HEK293 (cell line): ENCODE results near the gene DIO3.
A peak's percentile ranks its signal among the peaks of the same experiment; 100 is the strongest.

Source experiments
- CTCF ChIA-PET: fragments of 350-600 bp; formaldehyde crosslinking; extraction: SDS; loops from one replicate; lab custom pipeline; 2021; ENCODE audit warnings: antibody characterized with exemption; lab: Yijun Ruan, JAX
- POLR2A ChIA-PET: fragments of 300-600 bp; formaldehyde crosslinking; extraction: SDS; loops from one replicate; lab custom pipeline; 2020; ENCODE audit warnings: antibody characterized with exemption, inconsistent platforms; lab: Yijun Ruan, JAX
- H3K27ac ChIP-seq: fragments of 200-500 bp; sonication (Bioruptor generic); 2 replicates; pipeline ENCODE4 v1.5.1; 2014; ENCODE audit warnings: low read depth, low read length, control low read depth, inconsistent platforms; ENCODE audit errors: extremely low read depth
- H3K36me3 ChIP-seq, 2 experiments: fragments of 200-500 bp in 1 of 2; sonication (Bioruptor generic) in 1 of 2; 1 replicate in 1 of 2; 2 replicates in 1 of 2; pipeline ENCODE4 v1.5.1; 2014 to 2017; ENCODE audit warnings: inconsistent platforms in 2 of 2, low read length in 2 of 2; ENCODE audit not compliant: control insufficient read depth in 2 of 2, insufficient read depth in 1 of 2
- H3K4me1 ChIP-seq: fragments of 200-500 bp; sonication (Bioruptor generic); 2 replicates; pipeline ENCODE4 v1.5.1; 2014; ENCODE audit warnings: mild to moderate bottlenecking, low read length, inconsistent platforms; ENCODE audit not compliant: control insufficient read depth, insufficient read depth
- H3K4me3 ChIP-seq: 2 replicates; pipeline ENCODE4 v1.5.1; 2011; ENCODE audit warnings: low read depth, mild to moderate bottlenecking, control low read depth, low read length, moderate library complexity
- H3K9me3 ChIP-seq: fragments of 200-500 bp; sonication (Bioruptor generic); 2 replicates; pipeline ENCODE4 v1.5.1; 2014; ENCODE audit warnings: low read depth, low read length, inconsistent platforms; ENCODE audit not compliant: control insufficient read depth, insufficient read depth
- CTCF ChIP-seq: fragments of 450-650 bp; formaldehyde crosslinking; IDR thresholded peaks from 2 replicates; pipeline ENCODE4 v1.5.1; 2016; ENCODE audit warnings: missing biosample characterization, missing genetic modification characterization
- INSM2 ChIP-seq: fragments of 450-650 bp; formaldehyde crosslinking; IDR thresholded peaks from 2 replicates; pipeline ENCODE4 v1.5.1; 2016; ENCODE audit warnings: missing biosample characterization, missing genetic modification characterization
- MYNN ChIP-seq: fragments of 450-650 bp; formaldehyde crosslinking; IDR thresholded peaks from 2 replicates; pipeline ENCODE4 v1.5.1; 2016; ENCODE audit warnings: missing biosample characterization, missing genetic modification characterization, borderline replicate concordance
- PRDM2 ChIP-seq: fragments of 450-650 bp; formaldehyde crosslinking; IDR thresholded peaks from 2 replicates; pipeline ENCODE4 v1.5.1; 2016; ENCODE audit warnings: missing biosample characterization, missing genetic modification characterization, borderline replicate concordance
- REPIN1 ChIP-seq: fragments of 450-650 bp; formaldehyde crosslinking; IDR thresholded peaks from 2 replicates; pipeline ENCODE4 v1.5.1; 2017; ENCODE audit warnings: missing biosample characterization, missing genetic modification characterization, low read depth
- ZFHX2 ChIP-seq: fragments of 450-650 bp; formaldehyde crosslinking; conservative IDR thresholded peaks from 2 replicates; pipeline ENCODE4 v1.5.1; 2016; ENCODE audit warnings: missing biosample characterization, missing genetic modification characterization
- ZNF114 ChIP-seq: fragments of 450-650 bp; formaldehyde crosslinking; IDR thresholded peaks from 2 replicates; pipeline ENCODE4 v1.5.0; 2017; ENCODE audit warnings: missing biosample characterization, missing genetic modification characterization
- ZNF146 ChIP-seq: fragments of 450-650 bp; formaldehyde crosslinking; IDR thresholded peaks from 2 replicates; pipeline ENCODE4 v1.5.1; 2016; ENCODE audit warnings: missing biosample characterization, missing genetic modification characterization
- ZNF157 ChIP-seq: fragments of 450-650 bp; formaldehyde crosslinking; IDR thresholded peaks from 2 replicates; pipeline ENCODE4 v1.5.1; 2016; ENCODE audit warnings: missing biosample characterization, missing genetic modification characterization
- ZNF223 ChIP-seq: fragments of 450-650 bp; formaldehyde crosslinking; IDR thresholded peaks from 2 replicates; pipeline ENCODE4 v1.5.1; 2016; ENCODE audit warnings: missing biosample characterization, missing genetic modification characterization
- ZNF510 ChIP-seq: fragments of 450-650 bp; formaldehyde crosslinking; IDR thresholded peaks from 2 replicates; pipeline ENCODE4 v1.5.1; 2018; ENCODE audit warnings: mild to moderate bottlenecking, missing genetic modification characterization, missing biosample characterization; ENCODE audit not compliant: insufficient replicate concordance
- ZNF585B ChIP-seq: fragments of 450-650 bp; formaldehyde crosslinking; IDR thresholded peaks from 2 replicates; pipeline ENCODE4 v1.5.1; 2016; ENCODE audit warnings: missing biosample characterization, missing genetic modification characterization
- ZNF624 ChIP-seq: fragments of 450-650 bp; formaldehyde crosslinking; IDR thresholded peaks from 2 replicates; pipeline ENCODE4 v1.5.1; 2017; ENCODE audit warnings: missing biosample characterization, missing genetic modification characterization

DIO3 gene

GRCh38 chr14:101542391-101542790, 18.9 kb upstream of the DIO3 start:
- POLR2A ChIA-PET = interaction anchor here (0.6 kb wide), 1 partner anchor 23 kb away, joined by 3 read pairs; no protein-coding TSS in a partner anchor
- no peaks in the 10 kb centered on the region for H3K36me3 ChIP-seq
- TF ChIP-seq CTCF (no peak), MYNN (tag by site-specific recombination) (no peak), ZFHX2 (tag by site-specific recombination) (no peak), REPIN1 (tag by site-specific recombination) (no peak)
- TF ChIP-seq, all 188 proteins: peak for 0
- Histone ChIP-seq H3K4me1 (no peaks in the 10 kb centered on the region), H3K27ac (no peak overlapping the region), H3K9me3 (no peaks in the 10 kb centered on the region), H3K4me3 (no peak overlapping the region)
- CTCF ChIA-PET = no interaction called here

- POLR2A ChIA-PET = no interaction called here
- CTCF ChIA-PET = no interaction called here
- H3K36me3 ChIP-seq = no peaks in the 10 kb centered on the region
- H3K27ac ChIP-seq = no peak overlapping the region
- TF ChIP-seq ZNF223 (tag by site-specific recombination) (no peak), ZNF146 (tag by site-specific recombination) (peak; percentile 67; the same call in 1 of the 2 replicates)
- H3K4me1 ChIP-seq = no peaks in the 10 kb centered on the region
- no peak overlapping the region for H3K4me3 ChIP-seq
- no peaks in the 10 kb centered on the region for H3K9me3 ChIP-seq
Measured at GRCh38 chr14:101543814-101544213, 17.5 kb upstream of the DIO3 start.

GRCh38 chr14:101544550-101544949, 16.7 kb upstream of the DIO3 start:
- ChIA-PET CTCF (no interaction called here), POLR2A (no interaction called here)
- TF ChIP-seq ZNF624 (no peak), ZNF114 (tag by site-specific recombination) (no peak), ZNF585B (no peak), INSM2 (no peak), ZNF510 (tag by site-specific recombination) (no peak), PRDM2 (no peak), ZNF157 (tag by site-specific recombination) (no peak)
- no peaks in the 10 kb centered on the region for H3K4me1 ChIP-seq
- H3K36me3 ChIP-seq = no peaks in the 10 kb centered on the region
- H3K4me3 ChIP-seq = no peak overlapping the region
- H3K27ac ChIP-seq = no peak overlapping the region
- H3K9me3 ChIP-seq = no peaks in the 10 kb centered on the region
